ENCODE results near the gene KCNN4. TPM values are rescaled to one million over a fixed set of nuclear protein-coding genes. Genes with fewer than 3 reads are reported as not detected.

KCNN4 gene
- total RNA-seq, 1 experiment from 2014 or later, result 0.26 TPM

- H4K5ac ChIP-seq (ENCODE audit: insufficient read length, low read depth, low read length), result no peak within 1 kb of the TSS
- no CpG with 5 or more reads among the region's 12 CpGs for WGBS (ENCODE audit: extremely low coverage, insufficient read length, low lambda C conversion rate)
- no peak within 1 kb of the TSS for H2BK5ac ChIP-seq (ENCODE audit: insufficient read length, low read length)
- no peaks in the 10 kb centered on the region for H3K4me1 ChIP-seq (ENCODE audit: insufficient read depth, low read length)
- H2AFZ ChIP-seq (ENCODE audit: low read length), result no peak within 1 kb of the TSS
- no peak within 1 kb of the TSS for H2BK120ac ChIP-seq (ENCODE audit: low read depth, low read length, poor library complexity, severe bottlenecking)
- no peaks in the 10 kb centered on the region for H3K9me3 ChIP-seq (ENCODE audit: control insufficient read depth, low read depth, low read length)
- no peak within 1 kb of the TSS for H4K91ac ChIP-seq (ENCODE audit: insufficient read length, low read depth, low read length)
- no peak for TF ChIP-seq CTCF (conservative IDR thresholded peaks at IDR 0.05)
- no peak within 1 kb of the TSS for H3K14ac ChIP-seq (ENCODE audit: insufficient read depth, low read length)
- no peak within 1 kb of the TSS for H2BK12ac ChIP-seq (ENCODE audit: insufficient read length, low read depth, low read length)
- no peaks in the 10 kb centered on the region for H3K79me2 ChIP-seq (ENCODE audit: insufficient read depth, low read length)
- no peak for DNase-seq
- H4K8ac ChIP-seq (replicated peaks; ENCODE audit: insufficient read length, low read depth, low read length), result no peak within 1 kb of the TSS
- no peak within 1 kb of the TSS for H3T11ph ChIP-seq (ENCODE audit: low read length)
- H3K56ac ChIP-seq (ENCODE audit: insufficient read length, low read depth, low read length), result no peak within 1 kb of the TSS
- H3K27me3 ChIP-seq (ENCODE audit: insufficient read depth, low read length), result peaks cover 4% of the 10 kb centered on the region; the same call in 1 of the 2 replicates
- no peak within 1 kb of the TSS for H3K4me2 ChIP-seq (ENCODE audit: insufficient read depth, insufficient read length, low read length)
- H3K79me1 ChIP-seq (ENCODE audit: insufficient read depth, low read depth, low read length, poor library complexity, severe bottlenecking), result no peaks in the 10 kb centered on the region
- H2AK5ac ChIP-seq (ENCODE audit: insufficient read length, low read length), result no peak within 1 kb of the TSS
- H3K18ac ChIP-seq (ENCODE audit: insufficient read length, low read depth, low read length), result no peak within 1 kb of the TSS
- Mint-ChIP-seq H3K36me3 (ENCODE audit: insufficient read depth in 1 of 3, low read depth in 3 of 3) (no peaks in the 10 kb centered on the region; a peak in 1 of 7 replicates), H3K27me3 (ENCODE audit: low read depth) (peaks cover 65% of the 10 kb centered on the region), H3K9me3 (no peaks in the 10 kb centered on the region; a peak in 4 of 5 replicates), H3K27ac (no peak within 1 kb of the TSS), H3K4me1 (peaks cover 7 to 12% of the 10 kb centered on the region in 2 experiments), H3K4me3 (no peak within 1 kb of the TSS; a peak in 2 of 5 replicates)
- no peak within 1 kb of the TSS for H3K23ac ChIP-seq (ENCODE audit: insufficient read length, low read depth, low read length)
- H3K23me2 ChIP-seq (ENCODE audit: insufficient read length, low read depth, low read length, poor library complexity, severe bottlenecking), result peaks cover 5% of the 10 kb centered on the region
- H4K20me1 ChIP-seq (ENCODE audit: control insufficient read depth, insufficient read depth, insufficient read length), result peaks cover 2% of the 10 kb centered on the region
- H3K27ac ChIP-seq (ENCODE audit: insufficient read length, low read depth, low read length), result no peak within 1 kb of the TSS
- no peak within 1 kb of the TSS for H2BK20ac ChIP-seq (ENCODE audit: low read depth, low read length, poor library complexity, severe bottlenecking)
- H3K9ac ChIP-seq (ENCODE audit: extremely low read depth, insufficient read length, low read length), result no peak within 1 kb of the TSS
- H2BK15ac ChIP-seq (ENCODE audit: low read depth, low read length), result no peak within 1 kb of the TSS
- no peak within 1 kb of the TSS for H3K4ac ChIP-seq (ENCODE audit: low read depth, low read length)
Observed at GRCh38 chr19:43802216-43802951, 21.6 kb upstream of the KCNN4 start, which contains the start of gene LYPD5. LYPD5 (minus strand) TSS chr19:43802447; CDS start chr19:43802380, 67 bp downstream.
